ENCODE data around the gene TICAM1. TPM values are rescaled to one million over a fixed set of nuclear protein-coding genes. Genes with fewer than 3 reads are reported as not detected.
A peak's percentile ranks its signal among the peaks of the same experiment; 100 is the strongest.

The TICAM1 gene
- total and polyA plus RNA-seq, 2 of the 13 experiments (the other 11 are each of a cell fraction or from before 2014, with no cell fraction given), result 0.33 to 0.95 TPM

DNA sequence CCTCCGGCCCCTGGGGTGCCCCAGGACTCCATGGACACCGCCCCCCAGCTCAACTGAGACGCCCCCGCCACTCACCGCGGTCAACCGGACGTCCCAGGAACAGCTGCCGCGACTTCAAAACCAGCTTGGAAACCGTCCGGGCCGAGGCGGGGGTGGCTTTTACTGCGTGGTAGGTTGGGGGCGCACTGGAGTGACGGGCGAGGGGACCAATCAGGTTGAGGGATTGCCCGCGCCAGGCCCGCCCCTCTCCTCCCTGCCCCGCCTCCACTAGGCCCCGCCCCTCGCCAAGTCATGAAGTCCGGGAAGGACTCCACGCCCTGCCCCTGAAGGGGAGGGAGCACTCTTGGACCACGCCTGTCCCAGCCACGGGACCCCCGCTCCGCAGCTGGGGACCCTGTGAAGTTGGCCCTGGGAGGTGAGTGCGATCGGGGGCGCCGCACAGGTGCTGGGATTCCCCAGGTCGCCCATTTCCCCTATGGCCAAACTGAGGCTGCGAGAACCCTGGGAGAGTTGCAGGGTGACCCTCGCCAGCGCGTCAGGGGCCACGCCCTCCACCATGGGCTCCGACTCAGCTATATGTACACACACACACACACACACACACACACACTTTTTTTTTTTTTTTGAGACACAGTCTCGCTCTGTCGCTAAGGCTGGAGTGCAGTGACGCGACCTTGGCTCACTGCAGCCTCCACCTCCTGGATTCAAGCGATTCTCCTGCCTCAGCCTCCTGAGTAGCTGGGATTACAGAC lies 36.2 kb upstream of the TICAM1 start, which contains the start of gene PLIN3 (continued):
- no peak for TF ChIP-seq KIAA2018 (CRISPR knock-in tag; IDR thresholded peaks at IDR 0.05; ENCODE audit: borderline replicate concordance)
- no peak for TF ChIP-seq ZNF615 (CRISPR knock-in tag; IDR thresholded peaks at IDR 0.05; ENCODE audit: borderline replicate concordance)
- 0 out of 2 replicates have a peak, but pooled peaks have one; percentile 39 for TF ChIP-seq ZNF550 (CRISPR knock-in tag; IDR thresholded peaks at IDR 0.05; ENCODE audit: borderline replicate concordance)
- no peak for TF ChIP-seq ZNF432 (CRISPR knock-in tag; IDR thresholded peaks at IDR 0.05; ENCODE audit: borderline replicate concordance)
- no peak for TF ChIP-seq GFI1 (CRISPR knock-in tag; IDR thresholded peaks at IDR 0.05; ENCODE audit: borderline replicate concordance)
- 0 out of 2 replicates have a peak, but pooled peaks have one; percentile 27 for TF ChIP-seq MIER3 (CRISPR knock-in tag; IDR thresholded peaks at IDR 0.05; ENCODE audit: borderline replicate concordance)
- no peak for TF ChIP-seq ZFP41 (CRISPR knock-in tag; IDR thresholded peaks at IDR 0.05; ENCODE audit: borderline replicate concordance)
- peak; percentile 64; the same call in 1 of the 2 replicates for TF ChIP-seq GABPB1 (CRISPR knock-in tag; IDR thresholded peaks at IDR 0.05)
- TF ChIP-seq ATF7-NPFF (CRISPR knock-in tag; IDR thresholded peaks at IDR 0.05; ENCODE audit: low read depth), result peak; percentile 79; the same call in 1 of the 2 replicates
- TF ChIP-seq, protein P1, sequence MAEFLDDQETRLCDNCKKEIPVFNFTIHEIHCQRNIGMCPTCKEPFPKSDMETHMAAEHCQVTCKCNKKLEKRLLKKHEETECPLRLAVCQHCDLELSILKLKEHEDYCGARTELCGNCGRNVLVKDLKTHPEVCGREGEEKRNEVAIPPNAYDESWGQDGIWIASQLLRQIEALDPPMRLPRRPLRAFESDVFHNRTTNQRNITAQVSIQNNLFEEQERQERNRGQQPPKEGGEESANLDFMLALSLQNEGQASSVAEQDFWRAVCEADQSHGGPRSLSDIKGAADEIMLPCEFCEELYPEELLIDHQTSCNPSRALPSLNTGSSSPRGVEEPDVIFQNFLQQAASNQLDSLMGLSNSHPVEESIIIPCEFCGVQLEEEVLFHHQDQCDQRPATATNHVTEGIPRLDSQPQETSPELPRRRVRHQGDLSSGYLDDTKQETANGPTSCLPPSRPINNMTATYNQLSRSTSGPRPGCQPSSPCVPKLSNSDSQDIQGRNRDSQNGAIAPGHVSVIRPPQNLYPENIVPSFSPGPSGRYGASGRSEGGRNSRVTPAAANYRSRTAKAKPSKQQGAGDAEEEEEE (CRISPR knock-in tag; IDR thresholded peaks at IDR 0.05; ENCODE audit: borderline replicate concordance), result no peak
- no peak for TF ChIP-seq TBL1XR1 (IDR thresholded peaks at IDR 0.05; ENCODE audit: borderline replicate concordance, low read length, partially characterized antibody)
- no peak for TF ChIP-seq ZNF530 (CRISPR knock-in tag; IDR thresholded peaks at IDR 0.05; ENCODE audit: low read depth)
- peak; percentile 32; the same call in 1 of the 2 replicates for TF ChIP-seq ZNF574 (CRISPR knock-in tag; IDR thresholded peaks at IDR 0.05)

Measured in HepG2 (cell line).